Measurements from ENCODE around the gene RANBP3. TPM values are rescaled to one million over a fixed set of nuclear protein-coding genes. Genes with fewer than 3 reads are reported as not detected.

RANBP3 gene
- total RNA-seq, 5 donors from 2014 or later (not counting 1 experiment from before 2014, with no cell fraction given): 90.2 to 101 (median 98.3) TPM

DNA sequence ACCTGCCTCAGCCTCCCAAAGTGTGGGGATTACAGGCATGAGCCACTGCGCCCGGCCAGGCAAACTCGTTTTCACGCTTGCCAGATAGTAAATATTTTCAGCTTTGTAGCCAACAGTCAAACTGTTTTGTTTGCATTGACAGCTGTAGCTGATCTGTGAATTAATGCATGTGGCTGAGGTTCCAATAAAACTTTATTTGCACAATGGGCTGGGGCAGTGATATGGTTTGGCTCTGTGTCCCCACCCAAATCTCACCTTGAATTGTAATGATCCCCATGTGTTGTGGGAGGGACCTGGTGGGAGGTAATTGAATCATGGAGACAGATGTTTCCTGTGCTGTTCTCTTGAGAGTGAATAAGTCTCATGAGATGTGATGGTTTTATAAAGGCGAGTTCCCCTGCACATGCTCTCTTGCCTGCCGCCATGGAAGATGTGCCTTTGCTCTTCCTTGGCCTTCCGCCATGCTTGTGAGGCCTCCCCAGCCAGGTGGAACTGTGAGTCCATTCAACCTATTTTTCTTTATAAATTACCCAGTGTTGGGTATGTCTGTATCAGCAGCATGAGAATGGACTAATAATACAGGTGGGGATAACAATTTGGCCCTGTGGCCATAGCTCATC, 22.4 kb upstream of the RANBP3 start:
- no peak overlapping the region for H3K27ac Mint-ChIP-seq
- DNase-seq (no peak), ATAC-seq (replicated peaks in 1 of 4) (no peak)
- 90% methylated on average over 2 of the region's 7 CpGs for WGBS (ENCODE audit: insufficient coverage)
- H3K36me3 Mint-ChIP-seq: peaks cover 13% of the 10 kb centered on the region
- H3K9me3 Mint-ChIP-seq: no peaks in the 10 kb centered on the region
- no peaks in the 10 kb centered on the region for H3K4me1 Mint-ChIP-seq
- Histone ChIP-seq H3K36me3 (ENCODE audit: control insufficient read depth in 2 of 2, extremely low read depth in 1 of 2, insufficient read depth in 1 of 2, low read length in 1 of 2) (peaks cover 4 to 7% of the 10 kb centered on the region in 2 donors), H3K4me3 (ENCODE audit: control insufficient read depth in 1 of 2, extremely low read depth in 1 of 2, low read length in 1 of 2) (no peak overlapping the region), H3K4me1 (ENCODE audit: control insufficient read depth in 1 of 2, extremely low read depth in 1 of 2, insufficient read depth in 2 of 2, low read length in 2 of 2) (no peaks in the 10 kb centered on the region), H3K9me3 (no peaks in the 10 kb centered on the region), H3K27ac (ENCODE audit: low read length) (no peak overlapping the region), H3K27me3 (replicated peaks in 1 of 2; ENCODE audit: control insufficient read depth in 2 of 2, extremely low read depth in 1 of 2, insufficient read depth in 2 of 2, low read length in 1 of 2) (no peaks in the 10 kb centered on the region)
- H3K27me3 Mint-ChIP-seq: no peaks in the 10 kb centered on the region
- ChIA-PET POLR2A (no interaction called here), CTCF (no interaction called here)
- no peak overlapping the region for H3K4me3 Mint-ChIP-seq

DNA sequence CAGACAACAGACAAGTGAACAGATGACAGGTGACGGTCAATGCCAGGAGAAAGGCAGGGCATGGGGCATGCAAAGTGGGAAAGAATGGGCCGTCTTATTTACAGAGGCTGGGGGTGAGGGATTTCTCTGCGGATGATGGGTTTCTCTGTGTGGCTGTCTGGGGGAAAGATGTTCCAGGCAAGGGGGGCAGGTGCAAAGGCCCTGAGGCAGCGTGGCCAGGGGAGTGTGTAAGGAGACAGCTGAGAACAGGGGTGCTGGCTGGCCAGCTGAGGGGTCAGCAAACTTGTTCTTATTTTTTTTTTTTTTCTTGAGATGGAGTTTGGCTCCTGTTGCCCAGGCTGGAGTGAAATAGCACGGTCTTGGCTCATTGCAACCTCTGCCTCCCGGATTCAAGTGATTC, 21.8 kb upstream of the RANBP3 start:
- no peak overlapping the region for H3K27ac ChIP-seq (ENCODE audit: low read length)
- POLR2A ChIA-PET: no interaction called here
- no peak overlapping the region for H3K4me3 Mint-ChIP-seq
- no peaks in the 10 kb centered on the region for H3K27me3 Mint-ChIP-seq
- no peak overlapping the region for H3K27ac Mint-ChIP-seq
- peaks cover 13% of the 10 kb centered on the region for H3K36me3 Mint-ChIP-seq
- 91% methylated on average over 5 of the region's 6 CpGs for WGBS (ENCODE audit: insufficient coverage)
- DNase-seq: no peak
- H3K4me1 Mint-ChIP-seq: no peaks in the 10 kb centered on the region
- peaks cover 4 to 10% of the 10 kb centered on the region in 2 donors for H3K36me3 ChIP-seq (ENCODE audit: control insufficient read depth in 2 of 2, extremely low read depth in 1 of 2, insufficient read depth in 1 of 2, low read length in 1 of 2)
- H3K9me3 Mint-ChIP-seq: no peaks in the 10 kb centered on the region
- no peak for ATAC-seq (replicated peaks in 1 of 4)
- no peaks in the 10 kb centered on the region for H3K27me3 ChIP-seq (replicated peaks in 1 of 2; ENCODE audit: control insufficient read depth in 2 of 2, extremely low read depth in 1 of 2, insufficient read depth in 2 of 2, low read length in 1 of 2)
- no peaks in the 10 kb centered on the region for H3K4me1 ChIP-seq (ENCODE audit: control insufficient read depth in 1 of 2, extremely low read depth in 1 of 2, insufficient read depth in 2 of 2, low read length in 2 of 2)
- no peak overlapping the region for H3K4me3 ChIP-seq (ENCODE audit: control insufficient read depth in 1 of 2, extremely low read depth in 1 of 2, low read length in 1 of 2)
- no peaks in the 10 kb centered on the region for H3K9me3 ChIP-seq
- CTCF ChIA-PET: no interaction called here

DNA sequence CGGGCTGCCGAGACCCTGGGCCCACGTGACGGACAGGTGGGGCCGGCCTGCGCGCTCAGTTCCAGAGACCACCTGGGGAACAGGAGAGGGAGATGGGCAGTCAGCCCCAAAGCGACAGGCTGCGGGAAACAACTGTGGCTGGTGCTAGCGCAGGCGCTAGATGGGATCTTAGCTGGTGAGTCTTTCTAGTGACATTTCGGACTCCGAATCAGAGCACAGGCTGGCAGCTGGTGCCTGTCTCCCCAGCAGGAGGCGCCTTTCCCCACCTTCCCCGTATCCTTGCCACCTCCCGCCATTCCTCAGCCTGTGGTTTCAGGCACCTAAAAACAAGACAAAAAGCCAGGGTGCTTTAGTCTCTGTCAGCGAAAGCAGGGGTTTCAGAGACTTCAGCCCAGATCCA, 19.4 kb upstream of the RANBP3 start:
- ATAC-seq (replicated peaks in 1 of 4) (no peak), DNase-seq (no peak)
- H3K27me3 ChIP-seq (replicated peaks in 1 of 2; ENCODE audit: control insufficient read depth in 2 of 2, extremely low read depth in 1 of 2, insufficient read depth in 2 of 2, low read length in 1 of 2): no peaks in the 10 kb centered on the region
- ChIA-PET POLR2A (no interaction called here), CTCF (interaction anchor here in 1 of 2 donors (0.6 kb wide), 1 partner anchor 456 kb away, joined by 3 read pairs; no protein-coding TSS in a partner anchor)
- 94% methylated on average over 14 of the region's 17 CpGs for WGBS (ENCODE audit: insufficient coverage)
- no peaks in the 10 kb centered on the region for H3K9me3 ChIP-seq
- no peaks in the 10 kb centered on the region for H3K27me3 Mint-ChIP-seq
- H3K27ac ChIP-seq (ENCODE audit: low read length): no peak overlapping the region
- H3K4me1 Mint-ChIP-seq: no peaks in the 10 kb centered on the region
- peaks cover under 1 to 7% of the 10 kb centered on the region in 2 donors for H3K36me3 ChIP-seq (ENCODE audit: control insufficient read depth in 2 of 2, extremely low read depth in 1 of 2, insufficient read depth in 1 of 2, low read length in 1 of 2)
- no peak overlapping the region for H3K27ac Mint-ChIP-seq
- no peaks in the 10 kb centered on the region for H3K9me3 Mint-ChIP-seq
- no peaks in the 10 kb centered on the region for H3K4me1 ChIP-seq (ENCODE audit: control insufficient read depth in 1 of 2, extremely low read depth in 1 of 2, insufficient read depth in 2 of 2, low read length in 2 of 2)
- H3K36me3 Mint-ChIP-seq: peaks cover 13% of the 10 kb centered on the region
- H3K4me3 ChIP-seq (ENCODE audit: control insufficient read depth in 1 of 2, extremely low read depth in 1 of 2, low read length in 1 of 2): no peak overlapping the region
- H3K4me3 Mint-ChIP-seq: no peak overlapping the region

DNA sequence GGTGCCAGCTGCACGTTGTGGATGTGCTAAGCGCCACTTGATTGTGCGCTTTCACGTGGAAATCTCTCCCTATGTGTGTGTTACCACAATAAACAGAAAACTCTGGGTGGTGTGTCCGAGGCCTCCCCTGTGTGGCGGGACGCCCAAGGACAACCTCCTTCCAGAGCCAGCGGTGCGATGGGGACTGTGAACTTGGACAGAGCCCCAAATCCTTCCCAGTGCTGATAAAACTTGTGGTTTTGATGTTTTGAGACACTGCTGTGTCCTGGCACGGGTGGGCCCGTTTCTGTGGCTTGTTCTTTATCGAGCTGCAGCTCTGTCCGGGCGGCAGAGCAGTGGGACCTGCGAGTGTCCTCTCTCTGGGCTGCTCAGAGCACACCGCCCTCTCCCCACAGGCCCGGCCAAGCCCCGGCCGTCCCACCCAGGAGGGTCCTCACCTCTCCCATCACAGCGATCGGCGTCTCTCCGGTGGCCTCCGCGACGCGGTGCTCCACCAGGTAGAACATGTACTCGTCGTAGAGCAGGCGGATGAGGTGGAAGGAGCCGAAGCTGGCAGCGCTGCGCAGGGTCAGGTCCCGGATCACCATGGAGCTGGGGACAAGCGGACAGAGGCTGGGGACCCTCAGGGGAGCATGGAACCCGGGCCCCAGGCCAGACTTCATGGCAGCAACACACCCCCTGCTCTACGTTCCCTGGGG, 18.8 kb upstream of the RANBP3 start:
- CTCF ChIA-PET: no interaction called here
- peaks cover 13% of the 10 kb centered on the region for H3K36me3 Mint-ChIP-seq

DNA sequence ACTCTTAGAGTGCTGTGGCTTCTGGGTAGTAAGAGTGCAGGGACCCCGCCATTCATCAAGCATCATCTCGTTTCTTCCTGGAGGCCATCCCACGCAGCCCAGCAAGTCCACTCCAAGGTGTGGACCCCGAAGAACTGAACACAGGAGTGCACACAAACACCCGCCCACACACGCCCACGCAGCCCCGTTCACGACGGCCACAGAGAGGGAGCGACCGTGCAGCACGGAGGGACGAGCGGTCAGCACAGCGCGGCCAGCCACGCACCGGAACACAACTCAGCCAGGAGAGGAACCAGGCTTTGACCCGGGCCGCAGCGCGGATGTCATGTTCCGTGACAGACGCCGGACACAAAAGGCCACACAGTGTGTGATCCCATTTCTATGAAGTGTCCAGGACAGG, 18.2 kb upstream of the RANBP3 start:
- ChIA-PET POLR2A (interaction anchor here in 1 of 2 donors (0.7 kb wide), 1 partner anchor 1799 kb away, joined by 3 read pairs; no protein-coding TSS in a partner anchor), CTCF (no interaction called here)
- H3K36me3 ChIP-seq (ENCODE audit: control insufficient read depth in 2 of 2, extremely low read depth in 1 of 2, insufficient read depth in 1 of 2, low read length in 1 of 2): peaks cover 0 to 7% of the 10 kb centered on the region in 2 donors
- H3K4me3 Mint-ChIP-seq: no peak overlapping the region
- 82% methylated on average over 24 of the region's 26 CpGs for WGBS (ENCODE audit: insufficient coverage)
- DNase-seq (no peak), ATAC-seq (replicated peaks in 1 of 4) (no peak)
- no peak overlapping the region for H3K27ac ChIP-seq (ENCODE audit: low read length)
- H3K4me1 Mint-ChIP-seq: no peaks in the 10 kb centered on the region
- no peaks in the 10 kb centered on the region for H3K4me1 ChIP-seq (ENCODE audit: control insufficient read depth in 1 of 2, extremely low read depth in 1 of 2, insufficient read depth in 2 of 2, low read length in 2 of 2)
- no peaks in the 10 kb centered on the region for H3K27me3 Mint-ChIP-seq
- H3K9me3 Mint-ChIP-seq: no peaks in the 10 kb centered on the region
- no peak overlapping the region for H3K4me3 ChIP-seq (ENCODE audit: control insufficient read depth in 1 of 2, extremely low read depth in 1 of 2, low read length in 1 of 2)
- H3K27me3 ChIP-seq (replicated peaks in 1 of 2; ENCODE audit: control insufficient read depth in 2 of 2, extremely low read depth in 1 of 2, insufficient read depth in 2 of 2, low read length in 1 of 2): no peaks in the 10 kb centered on the region
- H3K36me3 Mint-ChIP-seq: peaks cover 13% of the 10 kb centered on the region
- no peaks in the 10 kb centered on the region for H3K9me3 ChIP-seq
- H3K27ac Mint-ChIP-seq: no peak overlapping the region

More for the DNA sequence above, 18.8 kb upstream of the RANBP3 start:
- Histone ChIP-seq H3K27me3 (replicated peaks in 1 of 2; ENCODE audit: control insufficient read depth in 2 of 2, extremely low read depth in 1 of 2, insufficient read depth in 2 of 2, low read length in 1 of 2) (no peaks in the 10 kb centered on the region), H3K4me1 (ENCODE audit: control insufficient read depth in 1 of 2, extremely low read depth in 1 of 2, insufficient read depth in 2 of 2, low read length in 2 of 2) (no peaks in the 10 kb centered on the region), H3K4me3 (ENCODE audit: control insufficient read depth in 1 of 2, extremely low read depth in 1 of 2, low read length in 1 of 2) (no peak overlapping the region), H3K9me3 (no peaks in the 10 kb centered on the region), H3K36me3 (ENCODE audit: control insufficient read depth in 2 of 2, extremely low read depth in 1 of 2, insufficient read depth in 1 of 2, low read length in 1 of 2) (peaks cover 0 to 7% of the 10 kb centered on the region in 2 donors), H3K27ac (ENCODE audit: low read length) (no peak overlapping the region)
- no peaks in the 10 kb centered on the region for H3K9me3 Mint-ChIP-seq
- POLR2A ChIA-PET: interaction anchor here in 1 of 2 donors (0.7 kb wide), 1 partner anchor 1799 kb away, joined by 3 read pairs; no protein-coding TSS in a partner anchor
- no peak overlapping the region for H3K27ac Mint-ChIP-seq
- no peaks in the 10 kb centered on the region for H3K4me1 Mint-ChIP-seq
- 95% methylated on average over 25 of the region's 37 CpGs for WGBS (ENCODE audit: insufficient coverage)
- H3K4me3 Mint-ChIP-seq: no peak overlapping the region
- DNase-seq (no peak), ATAC-seq (replicated peaks in 1 of 4) (no peak)
- no peaks in the 10 kb centered on the region for H3K27me3 Mint-ChIP-seq

DNA sequence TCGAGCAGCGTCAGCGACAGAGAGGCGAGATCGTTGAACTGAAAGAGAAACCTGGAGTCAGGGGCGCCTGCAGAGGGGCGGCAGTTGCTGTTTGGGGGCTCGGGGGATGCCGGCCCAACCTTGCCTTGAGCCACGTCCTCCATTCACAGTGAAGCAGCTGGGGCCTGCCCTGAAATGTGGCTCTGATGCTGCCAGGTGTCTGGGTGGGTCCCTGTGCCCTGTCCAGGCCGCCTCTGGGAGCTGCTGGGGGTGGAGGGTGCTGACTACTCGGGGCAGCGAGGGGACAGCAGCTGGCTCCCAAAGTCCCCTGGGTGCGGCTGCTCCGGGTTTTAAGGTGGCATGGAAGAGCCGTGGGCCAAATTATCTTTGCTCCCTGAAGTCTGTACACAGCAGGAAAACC, 17.7 kb upstream of the RANBP3 start:
- H3K27ac Mint-ChIP-seq: no peak overlapping the region
- no peaks in the 10 kb centered on the region for H3K4me1 ChIP-seq (ENCODE audit: control insufficient read depth in 1 of 2, extremely low read depth in 1 of 2, insufficient read depth in 2 of 2, low read length in 2 of 2)
- WGBS (ENCODE audit: insufficient coverage): 93% methylated on average over 16 of the region's 16 CpGs
- ATAC-seq (replicated peaks in 1 of 4): no peak
- DNase-seq: no peak
- peaks cover 8% of the 10 kb centered on the region for H3K36me3 Mint-ChIP-seq
- CTCF ChIA-PET: no interaction called here
- POLR2A ChIA-PET: no interaction called here
- H3K27ac ChIP-seq (ENCODE audit: low read length): no peak overlapping the region
- H3K9me3 Mint-ChIP-seq: no peaks in the 10 kb centered on the region
- no peaks in the 10 kb centered on the region for H3K9me3 ChIP-seq
- H3K27me3 ChIP-seq (replicated peaks in 1 of 2; ENCODE audit: control insufficient read depth in 2 of 2, extremely low read depth in 1 of 2, insufficient read depth in 2 of 2, low read length in 1 of 2): no peaks in the 10 kb centered on the region
- H3K4me1 Mint-ChIP-seq: no peaks in the 10 kb centered on the region
- H3K27me3 Mint-ChIP-seq: no peaks in the 10 kb centered on the region
- no peak overlapping the region for H3K4me3 ChIP-seq (ENCODE audit: control insufficient read depth in 1 of 2, extremely low read depth in 1 of 2, low read length in 1 of 2)
- H3K36me3 ChIP-seq (ENCODE audit: control insufficient read depth in 2 of 2, extremely low read depth in 1 of 2, insufficient read depth in 1 of 2, low read length in 1 of 2): peaks cover 0 to 7% of the 10 kb centered on the region in 2 donors
- no peak overlapping the region for H3K4me3 Mint-ChIP-seq

All from T-cell (primary cell).